Measurements from ENCODE around the gene KIAA1614.

The KIAA1614 gene

DNA sequence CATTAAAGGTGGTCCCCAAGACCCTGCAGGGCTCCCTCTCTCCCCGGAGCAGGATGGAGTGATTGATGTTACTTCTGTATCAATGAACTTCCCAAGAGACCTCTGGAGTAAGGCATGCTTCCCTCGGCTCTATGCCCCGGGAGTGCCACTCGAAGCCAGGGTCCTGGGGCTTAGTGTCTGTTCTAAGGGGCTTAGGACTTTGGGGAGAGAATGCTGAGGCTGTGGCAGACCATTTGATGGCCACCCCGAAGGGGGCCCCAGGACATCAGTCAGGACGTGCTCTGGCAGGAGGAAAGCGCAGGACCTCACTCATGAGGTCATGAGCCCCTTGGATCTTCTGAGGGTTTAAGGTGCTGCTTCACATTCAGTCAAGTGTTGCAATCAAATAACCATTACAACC, 7.5 kb downstream of the KIAA1614 start:
- no peak for TF ChIP-seq CTCF (IDR thresholded peaks at IDR 0.05; ENCODE audit: low read depth, low read length)
- no peak for DNase-seq (ENCODE audit: low read depth in 2 of 2)
- H3K4me3 ChIP-seq (replicated peaks in 1 of 2; ENCODE audit: low read depth in 2 of 2, low read length in 2 of 2) = no peak overlapping the region

DNA sequence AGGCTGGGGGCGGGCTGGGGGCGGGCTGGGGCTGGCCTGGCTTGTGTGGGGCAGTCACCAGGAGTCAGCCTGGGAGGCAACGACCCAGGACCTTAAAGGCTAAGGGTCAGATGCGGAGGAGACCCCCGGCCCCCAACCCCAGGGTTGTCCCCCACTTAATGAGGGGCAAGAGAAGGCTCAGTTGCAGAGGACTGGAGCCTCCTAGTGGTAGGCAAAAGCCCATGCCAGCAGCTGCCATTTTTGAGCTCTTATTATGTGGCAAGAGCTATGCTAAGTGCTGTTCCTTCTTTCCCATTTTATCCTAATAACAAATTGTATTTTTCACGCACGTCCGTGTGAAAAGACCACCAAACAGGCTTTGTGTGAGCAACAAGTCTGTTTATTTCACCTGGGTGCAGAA, 8.0 kb downstream of the KIAA1614 start:
- H3K4me3 ChIP-seq (replicated peaks in 1 of 2; ENCODE audit: low read depth in 2 of 2, low read length in 2 of 2) = no peak overlapping the region
- peak in 1 of 2 donors; percentile 27 for DNase-seq (ENCODE audit: low read depth in 2 of 2)
- TF ChIP-seq CTCF (IDR thresholded peaks at IDR 0.05; ENCODE audit: low read depth, low read length) = peak; percentile 45

DNA sequence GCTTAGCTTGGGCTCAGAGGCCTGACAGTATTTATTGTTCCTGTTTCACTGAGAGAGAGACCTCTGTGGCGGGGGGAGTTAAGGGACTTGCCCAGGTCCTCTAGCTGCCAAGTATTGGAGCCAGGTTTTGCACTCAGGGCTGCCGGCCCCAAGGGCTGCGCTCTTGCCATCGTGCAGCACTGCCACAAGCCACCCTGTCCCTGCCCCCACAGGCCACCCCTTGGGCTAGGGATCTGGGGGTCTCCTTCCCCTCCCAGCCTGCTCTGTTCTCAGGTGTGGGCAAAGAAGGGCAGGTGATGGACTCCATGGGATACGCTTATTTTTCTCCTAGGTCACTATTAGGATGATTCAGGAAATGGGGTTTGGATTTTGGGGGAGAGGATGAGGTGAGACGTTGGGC, 8.7 kb downstream of the KIAA1614 start:
- no peak for DNase-seq (ENCODE audit: low read depth in 2 of 2)
- TF ChIP-seq CTCF (IDR thresholded peaks at IDR 0.05; ENCODE audit: low read depth, low read length) = no peak
- no peak overlapping the region for H3K4me3 ChIP-seq (replicated peaks in 1 of 2; ENCODE audit: low read depth in 2 of 2, low read length in 2 of 2)

DNA sequence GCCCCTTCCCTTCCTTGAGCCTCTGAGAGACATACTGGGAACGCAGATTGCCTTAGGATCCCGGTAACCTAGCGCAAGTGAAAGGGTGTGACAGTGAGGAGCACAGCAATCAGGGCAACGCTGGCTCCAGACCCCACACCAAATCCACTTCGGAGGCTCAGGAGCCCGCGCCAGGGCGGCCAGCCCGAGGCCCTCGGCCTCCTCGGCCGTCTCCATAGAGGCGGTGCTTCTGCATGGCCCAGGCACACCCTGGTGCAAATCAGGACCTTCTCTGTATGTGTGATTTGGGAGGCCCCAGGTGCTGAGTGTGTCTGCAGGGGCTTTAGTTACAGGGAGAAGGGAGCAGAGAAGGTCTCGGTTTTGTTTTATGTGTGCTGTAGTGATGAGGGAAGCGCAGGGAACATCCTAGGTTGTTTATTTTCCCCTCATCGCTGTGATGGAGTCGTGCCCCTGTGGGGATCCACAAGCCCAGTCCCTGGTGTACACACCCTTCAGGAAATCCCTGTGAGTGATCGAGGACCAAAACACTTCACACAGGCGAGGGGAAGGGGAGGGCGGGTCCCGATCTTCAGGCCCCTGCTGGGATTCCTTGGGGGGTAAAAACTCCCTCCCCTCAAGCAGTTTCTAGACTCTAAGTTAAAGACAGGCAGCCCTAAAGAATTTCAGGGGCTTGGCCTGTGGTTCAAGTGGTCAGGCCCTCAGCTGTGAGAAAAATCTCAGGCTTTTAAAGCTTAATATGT, 9.4 kb downstream of the KIAA1614 start:
- no peak for DNase-seq (ENCODE audit: low read depth in 2 of 2)
- no peak overlapping the region for H3K4me3 ChIP-seq (replicated peaks in 1 of 2; ENCODE audit: low read depth in 2 of 2, low read length in 2 of 2)
- TF ChIP-seq CTCF (IDR thresholded peaks at IDR 0.05; ENCODE audit: low read depth, low read length) = no peak

DNA sequence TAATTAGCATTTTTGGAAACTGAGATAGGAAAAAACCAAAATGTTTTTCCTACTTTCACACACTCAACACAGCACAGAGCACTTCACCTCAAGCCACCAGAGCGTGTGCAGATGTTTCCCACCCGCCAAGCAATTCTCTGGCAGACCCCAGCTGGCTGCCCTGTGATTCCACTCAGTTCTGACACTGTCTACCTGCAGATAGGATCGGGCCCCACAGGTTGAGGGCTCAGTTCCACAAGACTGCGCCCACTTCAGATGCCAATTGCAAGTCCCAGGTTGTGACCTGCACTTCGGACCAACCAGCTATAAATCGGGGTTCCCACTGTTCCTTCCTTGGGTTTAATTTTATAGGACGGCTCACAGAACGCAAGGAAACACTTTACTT, 9.9 kb downstream of the KIAA1614 start:
- DNase-seq (ENCODE audit: low read depth in 2 of 2) = no peak
- TF ChIP-seq CTCF (IDR thresholded peaks at IDR 0.05; ENCODE audit: low read depth, low read length) = no peak
- no peak overlapping the region for H3K4me3 ChIP-seq (replicated peaks in 1 of 2; ENCODE audit: low read depth in 2 of 2, low read length in 2 of 2)

DNA sequence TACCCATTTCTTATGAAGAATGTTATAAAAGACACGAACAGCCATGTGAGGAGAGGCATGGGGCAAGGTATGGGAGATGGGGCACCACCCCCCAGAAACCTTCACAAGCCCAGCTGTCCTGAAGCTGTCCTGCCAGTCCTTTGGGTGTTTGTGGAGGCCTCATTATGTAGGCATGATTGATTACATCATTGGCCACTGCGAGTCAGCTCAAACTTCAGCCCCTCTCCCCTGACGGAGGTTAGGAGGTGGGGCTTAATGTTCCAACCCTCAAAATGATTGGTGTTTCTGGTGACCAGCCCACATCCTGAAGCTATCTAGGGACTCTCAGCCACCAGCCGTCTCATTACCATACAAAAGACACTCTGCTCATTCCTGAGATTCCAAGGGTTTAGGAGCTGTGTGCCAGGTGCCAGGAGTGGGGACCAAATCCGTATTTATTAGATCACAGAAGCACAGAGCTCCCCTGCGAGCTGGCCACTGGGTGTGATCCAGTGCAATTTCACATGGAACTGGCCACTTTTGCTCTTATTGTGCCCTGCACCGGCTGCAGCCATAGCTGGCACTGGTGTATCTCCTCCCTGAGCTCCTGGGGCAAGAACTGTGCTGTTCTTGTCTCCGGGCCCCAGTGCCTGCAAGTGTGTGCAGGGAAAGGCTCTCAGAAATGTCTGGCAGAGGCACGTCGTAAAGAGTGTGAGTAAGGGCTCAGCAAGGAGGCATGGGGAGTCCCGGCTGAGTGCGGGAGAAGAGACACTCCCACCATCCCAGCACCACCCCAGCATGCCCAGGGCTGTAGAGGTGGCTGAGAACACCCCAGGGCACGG, 10.5 kb downstream of the KIAA1614 start:
- DNase-seq (ENCODE audit: low read depth in 2 of 2) = peak; percentile 16 to 43
- H3K4me3 ChIP-seq (replicated peaks in 1 of 2; ENCODE audit: low read depth in 2 of 2, low read length in 2 of 2) = no peak overlapping the region
- TF ChIP-seq CTCF (IDR thresholded peaks at IDR 0.05; ENCODE audit: low read depth, low read length) = no peak
